Loucy (cell line): Measurements from ENCODE around the gene FOXA3.

ENCODE experiments used
- H2AFZ ChIP-seq: fragments of 200-600 bp; sonication (generic); 2 replicates; pipeline ENCODE4 v1.6.0; 2016; ENCODE audit warnings: antibody characterized with exemption, mild to moderate bottlenecking, low read length, moderate library complexity
- H3F3A ChIP-seq: fragments of 200-600 bp; 2 replicates; pipeline ENCODE4 v1.6.0; 2016; ENCODE audit warnings: antibody characterized with exemption, low read depth, mild to moderate bottlenecking
- H3K27me3 ChIP-seq: fragments of 200-600 bp; sonication (generic); 2 replicates; pipeline ENCODE4 v1.6.1; 2014; ENCODE audit warnings: low read length, mild to moderate bottlenecking; ENCODE audit not compliant: insufficient read depth, poor library complexity, severe bottlenecking
- H3K36me3 ChIP-seq: fragments of 200-600 bp; sonication (generic); 2 replicates; pipeline ENCODE4 v1.6.1; 2016; ENCODE audit warnings: low read length; ENCODE audit not compliant: insufficient read depth
- H3K4me1 ChIP-seq: fragments of 200-600 bp; sonication (generic); 2 replicates; pipeline ENCODE4 v1.5.1; 2014; ENCODE audit warnings: low read length, mild to moderate bottlenecking; ENCODE audit not compliant: insufficient read depth, poor library complexity, severe bottlenecking
- H3K4me2 ChIP-seq: fragments of 200-600 bp; sonication (generic); 2 replicates; pipeline ENCODE4 v1.6.0; 2014; ENCODE audit warnings: antibody characterized with exemption, low read length, low read depth, mild to moderate bottlenecking; ENCODE audit not compliant: poor library complexity, severe bottlenecking
- H3K4me3 ChIP-seq: fragments of 200-600 bp; sonication (generic); 2 replicates; pipeline ENCODE4 v1.5.1; 2014; ENCODE audit warnings: low read length, mild to moderate bottlenecking, mixed read lengths; ENCODE audit not compliant: poor library complexity, severe bottlenecking
- H3K79me2 ChIP-seq: fragments of 200-600 bp; sonication (generic); 2 replicates; pipeline ENCODE4 v1.6.1; 2014; ENCODE audit warnings: low read length; ENCODE audit not compliant: insufficient read depth
- H3K9ac ChIP-seq: fragments of 200-600 bp; sonication (generic); 2 replicates; pipeline ENCODE4 v1.6.0; 2014; ENCODE audit warnings: mild to moderate bottlenecking, low read depth, low read length, moderate library complexity; ENCODE audit not compliant: poor library complexity, severe bottlenecking
- H3K9me2 ChIP-seq: fragments of 200-600 bp; sonication (generic); replicated peaks from 2 replicates; pipeline ENCODE4 v1.6.1; 2016; ENCODE audit warnings: low read depth, low read length, mixed read lengths
- H3K9me3 ChIP-seq: fragments of 200-600 bp; sonication (generic); 2 replicates; pipeline ENCODE4 v1.6.1; 2014; ENCODE audit warnings: mild to moderate bottlenecking, antibody characterized with exemption, low read length, low read depth; ENCODE audit not compliant: insufficient read depth
- H4K20me1 ChIP-seq: fragments of 200-600 bp; sonication (generic); 2 replicates; pipeline ENCODE4 v1.6.0; 2014; ENCODE audit warnings: antibody characterized with exemption, low read length, mild to moderate bottlenecking; ENCODE audit not compliant: insufficient read depth, poor library complexity, severe bottlenecking
- EZH2phosphoT487 ChIP-seq: fragments of 200-600 bp; IDR thresholded peaks from 2 replicates; pipeline ENCODE4 v1.6.1; 2018; ENCODE audit warnings: antibody characterized with exemption, mild to moderate bottlenecking, moderate library complexity, borderline replicate concordance
- TF ChIP-seq, protein P1 (sequence below): fragments of 200-600 bp; sonication (generic); conservative IDR thresholded peaks from 2 replicates; pipeline ENCODE4 v1.5.1; 2014; ENCODE audit warnings: mild to moderate bottlenecking, antibody characterized with exemption, low read length

Gene FOXA3

DNA sequence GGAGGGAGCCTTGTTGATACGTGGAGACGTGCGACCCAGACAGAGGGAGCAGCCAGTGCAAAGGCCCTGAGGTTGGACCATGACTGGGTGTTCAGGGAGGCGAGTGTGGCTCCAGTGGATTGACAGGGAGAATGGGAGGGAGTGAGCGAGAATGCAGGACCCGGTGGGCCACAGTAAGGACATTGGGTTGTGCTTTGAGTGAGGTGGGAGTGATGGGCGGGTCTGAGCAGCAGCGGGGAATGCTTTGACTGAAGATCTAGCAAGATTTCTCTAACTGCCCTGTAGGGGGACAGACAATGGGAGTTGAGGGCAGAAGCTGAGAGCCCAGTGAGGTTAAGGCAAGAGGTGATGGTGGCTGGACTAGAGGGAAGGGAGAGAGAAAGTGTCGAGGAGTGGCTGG lies 58.2 kb downstream of the FOXA3 start:
- Histone ChIP-seq H3K4me1 (no peaks in the 10 kb centered on the region), H3F3A (no peaks in the 10 kb centered on the region), H3K27me3 (no peaks in the 10 kb centered on the region), H3K79me2 (no peaks in the 10 kb centered on the region), H2AFZ (no peak overlapping the region), H3K36me3 (no peaks in the 10 kb centered on the region), H3K4me2 (no peak overlapping the region), H3K4me3 (no peak overlapping the region), H3K9me2 (no peaks in the 10 kb centered on the region), H4K20me1 (no peaks in the 10 kb centered on the region), H3K9ac (no peak overlapping the region), H3K9me3 (no peaks in the 10 kb centered on the region)
- TF ChIP-seq, protein P1, sequence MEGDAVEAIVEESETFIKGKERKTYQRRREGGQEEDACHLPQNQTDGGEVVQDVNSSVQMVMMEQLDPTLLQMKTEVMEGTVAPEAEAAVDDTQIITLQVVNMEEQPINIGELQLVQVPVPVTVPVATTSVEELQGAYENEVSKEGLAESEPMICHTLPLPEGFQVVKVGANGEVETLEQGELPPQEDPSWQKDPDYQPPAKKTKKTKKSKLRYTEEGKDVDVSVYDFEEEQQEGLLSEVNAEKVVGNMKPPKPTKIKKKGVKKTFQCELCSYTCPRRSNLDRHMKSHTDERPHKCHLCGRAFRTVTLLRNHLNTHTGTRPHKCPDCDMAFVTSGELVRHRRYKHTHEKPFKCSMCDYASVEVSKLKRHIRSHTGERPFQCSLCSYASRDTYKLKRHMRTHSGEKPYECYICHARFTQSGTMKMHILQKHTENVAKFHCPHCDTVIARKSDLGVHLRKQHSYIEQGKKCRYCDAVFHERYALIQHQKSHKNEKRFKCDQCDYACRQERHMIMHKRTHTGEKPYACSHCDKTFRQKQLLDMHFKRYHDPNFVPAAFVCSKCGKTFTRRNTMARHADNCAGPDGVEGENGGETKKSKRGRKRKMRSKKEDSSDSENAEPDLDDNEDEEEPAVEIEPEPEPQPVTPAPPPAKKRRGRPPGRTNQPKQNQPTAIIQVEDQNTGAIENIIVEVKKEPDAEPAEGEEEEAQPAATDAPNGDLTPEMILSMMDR = peak; percentile 53
- TF ChIP-seq EZH2phosphoT487 = no peak
